Measurements from ENCODE around the gene CCDC40.

CCDC40 gene

DNA sequence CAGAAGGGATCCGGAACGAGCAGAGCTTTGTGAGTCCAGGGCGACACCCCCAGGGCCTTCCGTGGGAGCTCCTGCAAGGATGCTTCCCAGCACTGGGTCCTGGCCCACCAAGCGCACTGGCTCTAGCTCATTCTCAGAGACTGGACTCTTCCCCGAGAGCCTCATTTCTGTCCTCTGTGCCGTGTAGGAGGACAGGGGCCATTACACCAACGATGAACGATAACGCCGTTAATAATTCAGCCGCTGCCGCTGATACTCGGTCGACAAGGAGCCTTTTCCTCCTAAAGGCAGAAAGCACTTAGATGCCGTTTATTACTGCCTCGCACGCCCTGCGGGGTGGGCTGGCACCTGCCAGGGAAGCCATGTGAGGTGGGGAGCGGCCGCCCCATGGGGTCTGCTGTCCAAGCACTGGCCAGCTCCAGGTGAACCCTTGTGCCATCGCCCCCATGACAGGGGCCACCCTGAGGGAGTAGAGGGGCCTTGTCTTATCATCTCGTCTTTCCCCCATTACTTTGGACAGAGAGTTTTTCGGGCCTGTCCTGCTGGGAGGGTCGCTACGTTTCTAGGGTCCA is 34.3 kb upstream of the CCDC40 start:
- no peak for DNase-seq

DNA sequence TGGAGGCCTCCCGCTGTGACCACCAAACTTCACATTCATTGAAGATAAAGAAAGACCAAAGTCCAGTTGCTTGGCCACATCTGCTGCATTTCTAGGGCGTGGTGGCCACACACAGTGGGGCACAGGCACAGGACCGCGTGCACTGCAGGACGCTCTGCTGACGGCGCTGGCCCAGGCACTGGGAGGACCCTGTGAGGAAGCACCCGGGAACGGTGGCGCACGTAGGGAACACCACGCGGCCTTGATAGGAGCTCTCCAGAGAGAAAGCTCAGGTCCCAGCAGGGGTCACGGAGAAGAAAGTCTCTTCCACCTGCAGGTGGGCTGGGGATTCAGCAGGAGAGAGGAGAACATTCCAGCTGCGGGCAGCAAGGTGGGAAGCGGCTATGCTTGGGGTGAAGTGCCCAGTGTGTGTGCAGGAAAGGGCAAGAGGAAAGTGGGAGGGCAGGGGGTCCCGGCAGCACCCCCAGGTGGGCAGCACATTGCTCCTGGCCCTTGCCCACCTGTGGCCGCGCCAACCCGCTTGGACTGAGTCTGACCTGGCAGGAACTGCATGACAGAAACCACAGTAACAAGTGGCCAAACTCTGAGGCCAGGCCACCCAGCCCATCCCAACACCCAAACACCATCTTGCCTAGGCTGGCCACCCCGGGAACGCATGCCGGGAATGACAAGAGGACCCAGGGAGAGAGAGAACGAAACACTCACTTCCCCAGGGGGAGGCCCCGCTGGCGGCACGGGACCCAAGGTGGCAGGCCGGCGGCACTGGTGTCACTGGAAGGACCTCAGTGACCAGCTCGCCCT is 33.6 kb upstream of the CCDC40 start:
- DNase-seq: no peak

DNA sequence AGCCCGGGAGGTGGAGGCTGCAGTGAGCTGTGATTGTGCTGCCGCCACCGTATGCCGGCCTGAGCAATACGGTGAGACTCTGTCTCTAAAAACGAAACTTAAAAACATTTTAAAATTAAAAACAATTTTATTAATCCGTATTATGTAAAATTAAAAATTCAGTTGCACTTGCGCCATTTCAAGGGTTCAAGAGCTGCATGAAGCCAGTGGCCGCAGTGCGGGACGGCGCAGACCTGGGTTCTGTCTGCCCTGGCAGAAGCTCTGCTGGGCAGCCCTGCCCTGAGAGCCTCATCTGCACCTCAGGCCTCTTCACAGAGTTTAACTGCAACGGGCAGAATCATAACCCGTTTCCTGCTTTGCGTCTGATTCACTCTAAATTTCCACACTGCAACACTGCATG is 32.5 kb upstream of the CCDC40 start:
- no peak for DNase-seq

DNA sequence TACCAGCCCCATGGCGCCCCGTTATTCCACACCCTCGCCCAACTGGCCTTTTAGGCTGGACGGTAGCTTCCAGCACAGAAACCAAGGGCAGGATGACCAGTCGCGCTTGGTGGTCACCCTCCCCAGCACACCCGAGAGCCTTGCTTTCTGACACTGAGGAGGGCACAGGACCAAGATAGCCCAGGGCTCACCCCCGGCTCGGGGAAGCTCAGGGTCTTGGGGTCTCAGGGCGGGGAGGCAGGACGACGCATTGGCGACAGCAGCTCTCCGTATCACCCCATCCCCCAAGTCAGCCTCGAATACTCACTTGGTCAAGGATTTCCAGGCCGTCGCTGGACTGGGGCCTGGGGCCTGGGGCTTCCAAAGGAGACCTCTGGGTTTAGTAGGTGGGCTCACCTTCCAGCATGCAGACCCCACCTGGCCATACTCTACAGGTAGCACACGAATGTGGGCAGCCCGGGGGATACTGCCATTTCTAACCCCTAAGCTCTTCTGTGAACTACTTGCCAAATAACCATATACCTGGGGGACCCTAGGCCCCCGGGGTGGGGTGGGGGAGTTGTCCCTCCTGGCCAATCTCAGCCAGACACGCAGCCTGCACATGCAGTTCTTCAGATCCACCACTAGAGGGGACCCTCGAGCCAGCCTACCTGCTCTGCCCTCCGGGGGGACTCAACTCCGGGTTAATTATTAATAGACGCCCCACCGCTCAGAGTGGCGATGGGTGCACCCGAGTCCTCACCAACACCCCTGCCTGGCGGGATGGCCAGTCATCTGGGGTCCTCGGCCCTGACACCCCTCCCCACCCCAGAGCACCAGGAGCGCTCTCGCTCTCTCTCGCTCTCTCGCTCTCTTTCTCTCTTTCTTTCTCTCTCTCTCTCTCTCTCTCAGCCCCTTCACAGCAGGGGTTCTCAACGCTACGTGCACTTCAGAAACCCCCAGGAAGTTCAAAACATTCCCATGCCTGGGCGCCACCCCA is 30.8 kb upstream of the CCDC40 start:
- peak; percentile 56 to 67 for DNase-seq

DNA sequence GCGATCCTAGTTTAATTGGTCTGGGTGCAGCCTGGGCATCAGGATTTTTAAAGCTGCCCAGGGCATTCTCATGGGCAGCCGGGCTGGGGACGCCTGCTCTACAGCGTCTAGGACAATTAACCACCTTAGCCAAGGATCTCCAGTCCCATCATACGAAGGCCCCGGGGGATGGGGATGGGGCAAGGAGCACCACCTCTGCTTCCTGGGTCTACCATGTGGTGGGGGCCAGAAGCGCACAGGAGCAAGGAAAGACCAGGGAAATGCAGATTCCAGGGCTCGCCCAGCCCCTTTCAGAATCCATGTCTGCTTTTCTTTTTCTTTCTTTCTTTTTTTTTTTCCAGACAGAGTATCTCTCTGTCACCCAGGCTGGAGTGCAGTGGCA is 30.1 kb upstream of the CCDC40 start:
- DNase-seq: no peak

DNA sequence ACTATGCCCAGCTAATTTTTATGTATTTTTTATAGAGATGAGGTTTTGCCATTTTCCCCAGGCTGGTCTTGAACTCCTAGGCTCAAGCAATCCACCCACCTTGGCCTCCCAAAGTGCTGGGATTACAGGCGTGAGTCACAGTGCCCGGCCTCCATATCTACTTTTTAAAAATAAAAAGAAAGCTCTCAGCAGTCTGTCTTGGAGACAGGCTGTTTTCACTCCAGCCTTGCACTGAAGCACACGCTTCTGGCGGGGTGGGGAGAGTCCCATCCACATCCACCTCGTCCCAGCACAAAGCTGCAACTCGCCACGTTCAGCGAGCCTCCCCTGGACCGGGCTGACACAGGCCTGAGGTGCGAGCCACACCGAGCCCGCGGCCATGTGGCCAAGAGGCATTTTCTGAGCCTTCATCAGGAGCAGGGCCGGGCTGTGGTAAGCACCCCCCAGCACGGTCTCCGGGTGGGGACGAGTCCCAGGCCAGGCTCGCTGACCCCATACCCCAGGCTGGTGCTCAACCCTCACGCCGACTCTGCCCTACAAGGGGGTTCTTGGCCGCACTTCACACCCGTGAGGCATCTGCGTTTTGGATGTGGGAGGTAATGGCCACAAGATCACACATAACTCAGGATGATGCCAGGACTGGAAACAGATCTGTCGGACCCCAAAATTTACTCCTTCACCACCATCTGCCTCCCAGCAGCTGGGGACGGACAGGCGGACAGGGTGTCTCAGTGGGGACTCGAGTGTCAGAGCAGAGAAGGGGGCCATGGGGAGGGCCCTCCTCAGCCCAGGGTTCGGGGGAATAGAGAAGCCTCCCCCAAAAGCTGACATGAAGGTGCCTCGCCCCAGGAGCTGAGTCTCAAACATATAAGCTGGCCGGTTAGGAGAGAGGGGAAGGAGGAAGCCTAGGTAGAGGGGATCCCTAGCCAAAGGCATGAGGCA is 29.4 kb upstream of the CCDC40 start:
- no peak for DNase-seq

DNA sequence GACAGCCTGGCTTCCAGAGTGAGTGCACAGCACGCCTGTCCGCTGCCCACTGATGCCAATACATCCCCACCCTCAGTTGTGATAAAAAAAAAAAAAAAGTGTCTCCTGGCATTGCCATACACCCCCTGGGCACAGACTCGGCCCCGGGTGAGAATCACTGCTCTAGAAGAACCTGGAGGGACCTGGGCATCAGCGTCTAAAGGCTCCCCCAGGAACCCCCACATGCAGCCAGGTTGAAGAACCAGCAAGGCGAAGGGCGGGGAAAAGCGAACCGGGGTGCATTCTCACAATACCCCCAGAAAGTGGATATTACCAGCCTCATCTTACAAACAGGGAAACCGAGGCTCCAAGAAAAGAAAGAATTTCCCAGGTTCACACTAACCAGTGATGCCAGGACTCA is 28.5 kb upstream of the CCDC40 start:
- DNase-seq: no peak

DNA sequence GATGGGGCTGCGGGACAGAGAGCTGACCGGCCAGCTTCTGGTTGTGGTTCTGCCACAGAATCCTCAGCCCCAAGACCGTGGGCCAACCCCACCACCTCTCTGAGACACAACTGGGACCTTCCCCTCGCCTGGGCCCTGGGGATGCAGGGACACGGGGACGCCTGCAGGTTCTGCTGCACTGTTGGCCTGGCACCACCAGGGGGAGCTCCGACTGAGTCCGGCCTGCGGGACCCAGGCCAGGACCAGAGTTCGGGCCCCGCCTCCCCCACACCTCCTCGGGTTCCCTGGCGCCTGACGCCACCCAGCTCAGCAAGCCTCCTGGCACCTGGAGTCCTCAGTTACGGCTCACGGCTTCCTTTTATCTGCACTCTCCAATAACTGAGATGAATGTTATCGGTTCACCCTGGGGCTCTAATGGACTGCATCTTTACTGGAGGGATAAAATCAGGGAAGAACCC is 28.0 kb upstream of the CCDC40 start:
- DNase-seq: peak; percentile 69 to 76

DNA sequence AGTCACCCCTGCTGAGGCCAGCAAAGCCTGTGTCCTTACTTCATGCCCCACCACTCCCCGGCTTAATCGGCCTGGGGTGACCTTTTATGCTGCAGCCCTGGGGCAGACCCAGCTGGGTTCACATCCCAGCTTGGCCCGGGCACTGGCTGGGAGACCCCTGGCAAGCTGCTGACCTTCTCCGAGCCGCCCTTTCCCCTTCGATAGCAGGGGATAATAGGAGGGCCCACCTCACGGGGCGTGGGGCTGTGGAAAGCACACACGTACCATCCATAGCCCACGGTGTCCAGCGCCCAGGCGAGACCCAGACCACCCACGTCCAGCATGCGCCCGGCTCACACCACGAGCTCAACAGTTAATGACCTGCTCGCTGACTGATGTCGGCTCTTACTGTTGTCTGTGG is 27.6 kb upstream of the CCDC40 start:
- DNase-seq: no peak

DNA sequence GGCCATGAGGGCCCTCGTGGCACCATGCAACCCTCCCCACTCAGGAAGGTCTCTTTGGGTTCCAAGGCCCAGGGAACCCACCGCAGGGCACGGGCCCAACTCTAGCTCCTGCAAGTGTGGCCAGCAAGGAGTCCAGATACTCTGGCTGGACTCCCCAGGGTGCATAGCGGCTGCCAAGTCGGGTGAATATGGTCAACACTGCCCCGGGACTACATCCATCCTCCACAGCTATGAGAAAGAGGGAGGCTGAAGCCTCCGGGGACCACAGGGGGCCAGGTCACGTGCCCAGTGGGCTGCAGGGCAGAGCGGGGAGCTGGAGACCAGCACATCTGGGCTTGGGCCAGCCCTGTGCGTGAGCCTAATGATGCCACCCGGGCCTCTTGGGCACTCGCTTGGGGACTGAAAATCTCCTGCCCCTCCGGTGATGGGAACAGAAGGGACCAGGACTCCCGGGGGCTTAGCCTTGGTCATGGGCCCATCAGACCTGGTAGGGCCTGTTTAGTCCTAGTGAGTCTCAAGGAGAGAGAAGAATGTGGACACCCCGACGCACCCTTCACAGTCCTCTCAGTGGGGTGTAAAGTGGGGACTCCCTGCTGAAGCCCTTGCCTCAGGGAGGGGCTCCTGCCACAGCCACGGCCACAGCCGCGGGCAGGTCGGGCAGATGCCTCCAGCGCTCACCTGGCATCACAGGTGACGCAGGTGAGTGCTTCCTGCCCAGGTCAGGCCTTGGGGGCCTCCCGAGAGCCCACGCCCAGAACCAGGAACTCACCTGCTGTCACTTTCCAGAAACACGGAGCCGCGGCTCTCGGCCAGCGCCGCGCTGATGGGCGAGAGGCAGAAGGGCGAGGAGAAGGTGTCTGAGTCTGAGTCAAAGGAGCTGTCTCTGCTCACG is 26.8 kb upstream of the CCDC40 start:
- DNase-seq: no peak

DNA sequence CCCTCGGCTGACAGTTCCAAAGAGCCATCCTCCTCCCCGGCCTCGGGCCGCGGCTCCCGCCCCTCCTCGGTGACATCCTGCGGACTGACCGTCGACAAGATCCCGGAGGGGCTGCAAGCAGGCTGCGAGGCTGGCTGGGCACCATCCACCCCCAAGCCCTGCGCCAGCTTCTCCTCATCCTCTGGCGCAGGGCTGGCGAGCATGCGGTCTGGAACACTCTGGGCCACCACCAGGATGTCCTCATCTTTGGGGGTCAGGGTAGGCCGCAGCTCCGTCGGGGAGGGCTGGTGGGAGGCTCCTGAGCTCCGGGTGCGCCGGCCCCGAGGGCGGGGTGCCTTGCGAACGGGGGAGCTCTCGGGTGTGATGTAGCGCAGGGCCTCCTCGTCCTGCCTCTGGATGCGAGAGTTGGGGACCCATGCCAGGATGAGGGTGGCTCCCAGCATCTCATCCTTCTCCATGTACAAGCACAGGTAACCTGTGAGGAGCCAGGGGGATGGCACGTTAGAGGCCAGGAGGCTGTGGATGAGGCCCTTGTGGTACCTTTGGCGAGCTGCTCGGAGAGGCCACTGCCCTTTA is 26.1 kb upstream of the CCDC40 start:
- no peak for DNase-seq

DNA sequence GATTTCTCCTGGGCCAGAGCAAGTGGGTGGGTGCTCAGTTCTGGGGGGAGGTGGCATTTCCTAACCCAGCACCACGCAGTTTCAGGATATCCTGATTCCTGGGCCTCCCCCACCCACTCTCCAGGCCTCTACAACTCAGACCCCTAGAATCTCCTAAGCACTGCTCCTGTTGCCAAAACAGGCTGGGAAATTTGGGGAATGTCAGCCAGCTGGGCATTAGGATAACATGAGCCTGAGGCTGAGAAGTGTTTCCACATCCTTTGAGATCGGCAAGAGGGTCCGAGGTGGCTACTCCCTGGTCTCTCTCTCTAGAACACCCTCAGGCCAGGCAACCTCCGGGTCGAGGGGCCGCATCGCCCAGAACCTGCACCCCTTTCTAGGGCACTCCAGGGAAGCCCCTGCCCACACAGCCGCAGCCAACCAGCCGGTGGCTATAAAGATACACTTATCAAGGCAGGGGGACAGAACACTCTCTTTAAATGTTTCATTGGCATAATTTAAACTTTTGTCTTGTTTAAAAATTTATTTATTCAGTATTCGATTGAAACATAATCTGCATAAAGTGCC is 24.4 kb upstream of the CCDC40 start:
- DNase-seq: no peak

DNA sequence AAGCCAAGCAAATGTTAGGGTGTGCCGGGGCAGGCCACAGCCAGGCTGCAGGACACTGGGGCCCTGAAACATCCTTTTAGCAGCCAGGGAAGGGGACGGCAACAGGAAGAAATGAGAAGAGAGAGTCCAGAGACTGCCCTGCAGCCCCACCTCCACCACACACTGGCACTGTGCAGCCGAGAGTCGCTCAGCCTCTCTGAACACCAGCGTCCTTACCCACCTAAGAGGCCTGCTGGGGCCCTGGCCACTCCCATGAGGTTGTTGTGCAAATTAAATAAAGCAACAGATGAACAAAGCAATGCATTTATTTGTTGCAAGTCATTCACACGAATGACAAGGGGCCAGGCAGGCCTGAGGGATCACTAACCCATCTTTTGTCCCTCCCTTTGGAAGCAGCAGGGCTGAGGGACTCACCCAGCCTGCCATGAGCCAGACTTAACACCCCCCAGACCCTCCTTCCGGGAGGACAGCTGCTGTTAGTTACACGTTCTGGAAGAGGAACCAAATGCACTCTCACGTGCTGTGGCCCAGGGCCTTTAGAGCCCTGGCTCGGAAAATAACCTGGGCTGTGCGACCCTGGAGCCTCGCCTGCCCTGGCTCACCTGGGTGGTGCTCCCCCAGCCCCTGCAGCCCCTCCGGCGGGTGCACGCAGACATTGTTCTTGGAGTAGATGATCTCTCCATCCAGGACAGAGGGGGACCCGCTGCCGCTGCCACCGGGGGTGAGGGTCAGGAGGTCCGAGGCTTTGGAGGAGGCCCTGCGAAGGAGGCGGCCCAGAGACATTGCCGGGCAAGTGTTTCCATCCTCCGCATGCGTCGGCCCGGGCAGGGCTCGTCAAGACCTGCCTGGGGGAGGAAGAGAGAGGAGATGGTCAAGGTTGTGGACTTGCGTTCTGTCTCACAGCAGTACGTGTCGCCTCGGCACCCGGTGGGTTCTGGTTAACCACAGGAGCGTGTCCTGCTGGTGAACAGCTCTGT is 23.4 kb upstream of the CCDC40 start:
- DNase-seq: no peak

DNA sequence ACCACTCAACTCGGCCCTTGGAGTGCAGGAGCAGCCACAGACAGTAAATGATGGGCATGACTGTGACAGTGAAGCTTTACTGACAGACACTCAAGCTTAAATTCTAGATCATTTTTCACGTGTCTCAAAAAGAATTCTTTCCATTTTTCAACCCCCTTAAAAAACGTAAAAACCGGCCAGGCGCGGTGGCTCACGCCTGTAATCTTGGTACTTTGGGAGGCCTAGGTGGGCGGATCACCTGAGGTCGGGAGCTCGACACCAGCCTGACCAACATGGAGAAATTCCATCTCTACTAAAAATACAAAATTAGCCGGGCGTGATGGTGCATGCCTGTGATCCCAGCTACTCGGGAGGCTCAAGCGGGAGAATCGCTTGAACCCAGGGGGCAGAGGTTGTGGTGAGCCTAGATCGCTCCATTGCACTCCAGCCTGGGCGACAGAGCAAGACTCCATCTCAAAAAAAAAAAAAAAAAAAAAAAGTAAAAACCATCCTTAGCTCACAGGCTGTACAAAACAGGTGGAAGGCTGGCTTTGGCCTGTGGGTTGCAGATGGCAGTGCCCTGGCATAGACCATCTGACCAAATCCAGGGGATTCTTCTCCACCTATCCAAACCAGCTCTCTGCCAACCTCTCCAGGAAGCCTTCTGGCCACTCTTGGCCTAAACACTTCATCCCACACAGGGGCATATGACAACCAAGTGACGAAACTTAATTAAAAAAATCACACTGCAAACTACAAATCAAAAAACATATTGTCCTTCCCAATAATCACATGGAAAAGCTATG is 19.0 kb upstream of the CCDC40 start:
- no peak for DNase-seq

DNA sequence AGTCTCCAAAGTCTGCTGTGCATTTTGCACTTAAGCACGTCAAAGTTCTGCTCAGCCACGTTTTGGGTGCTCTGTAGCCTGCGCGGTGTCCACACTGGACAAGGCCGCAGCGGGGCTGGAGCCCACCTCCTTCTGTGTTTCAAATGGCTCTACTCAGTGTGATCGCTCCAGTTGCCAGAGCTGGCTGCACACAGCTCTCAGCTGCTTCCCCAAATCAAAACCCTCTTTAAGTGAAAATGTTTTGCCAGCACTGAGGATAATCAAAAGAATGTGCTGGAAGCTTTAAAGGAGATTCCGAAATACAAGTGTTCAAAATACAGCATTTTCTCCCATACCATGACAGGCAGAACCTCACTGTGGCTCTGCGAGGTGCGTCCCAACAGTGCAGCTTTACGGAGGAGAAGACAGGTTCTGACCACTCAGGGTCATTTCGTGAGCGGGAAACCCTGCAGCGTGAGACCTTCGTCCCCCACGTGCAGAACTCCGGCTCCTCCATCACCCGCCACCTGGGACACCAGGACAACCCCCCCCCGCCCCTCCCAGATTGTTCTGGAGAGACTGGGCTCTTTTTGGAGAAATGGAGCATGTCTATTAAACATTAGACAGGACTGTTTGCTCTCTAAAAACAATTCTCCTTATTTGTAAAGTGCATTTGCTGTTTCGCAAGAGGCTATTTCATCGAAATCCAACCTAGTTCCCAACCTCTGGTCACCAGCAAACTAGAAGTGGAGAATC is 17.4 kb upstream of the CCDC40 start:
- no peak for DNase-seq

DNA sequence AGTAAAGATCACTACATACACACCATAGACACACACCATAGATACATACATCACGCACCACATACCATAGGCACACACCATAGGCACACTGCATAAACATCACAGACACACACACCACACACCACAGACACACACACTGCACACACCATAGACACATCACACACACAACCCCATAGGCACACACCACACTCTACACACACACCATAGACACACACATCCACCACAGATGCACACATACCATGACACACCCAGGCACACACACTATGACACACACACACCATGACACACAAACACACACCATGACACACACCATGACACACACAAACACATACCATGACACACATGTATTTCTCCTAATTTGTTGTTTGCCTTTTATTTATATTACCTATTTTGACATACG is 14.8 kb upstream of the CCDC40 start:
- no peak for DNase-seq

DNA sequence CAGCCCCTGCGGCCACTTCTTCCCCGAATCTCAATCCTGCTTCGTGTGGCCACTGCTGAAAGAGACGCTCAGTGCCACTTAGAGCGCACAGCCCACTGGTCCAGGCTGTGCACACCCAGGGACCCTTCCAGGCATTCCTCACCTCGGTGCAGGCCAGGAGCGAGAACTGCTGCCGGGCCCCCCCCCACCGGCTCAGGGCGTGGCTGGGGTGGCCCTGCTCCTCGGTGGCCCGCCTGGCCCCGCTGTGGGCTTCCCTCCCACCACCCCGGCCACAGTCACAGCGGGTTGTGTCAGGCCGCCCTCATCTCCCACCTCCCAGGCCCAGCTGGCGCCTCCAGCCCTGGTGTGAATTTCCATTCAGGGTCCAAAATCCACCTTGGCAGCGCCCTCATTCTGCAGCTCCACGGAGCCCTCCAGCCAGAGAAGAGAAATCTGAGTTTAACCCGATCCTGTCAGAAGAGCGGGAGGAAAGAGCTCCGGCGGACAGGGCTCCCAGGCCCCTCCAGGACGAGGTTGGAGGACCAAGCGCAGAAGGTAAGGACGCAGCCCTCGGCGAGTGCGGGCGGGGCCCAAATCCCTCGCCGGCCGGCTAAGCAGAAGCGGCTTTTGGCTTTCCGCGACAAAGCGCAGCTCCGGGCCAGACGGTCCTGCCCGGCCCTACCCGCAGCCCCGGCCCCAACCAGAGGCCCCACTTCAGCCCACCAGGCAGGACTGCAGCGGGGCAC is 12.8 kb upstream of the CCDC40 start:
- no peak for DNase-seq

All from activated CD4-positive, alpha-beta T cell treated with anti-CD3 and anti-CD28 coated beads for 4 hours (primary cell).